HepG2 (cell line): ENCODE measurements around the gene CEP78. TPM values are rescaled to one million over a fixed set of nuclear protein-coding genes. Genes with fewer than 3 reads are reported as not detected.

Experiments
- ARNT2 ChIP-seq: sonication (generic); formaldehyde crosslinking; IDR thresholded peaks from 2 replicates; pipeline ENCODE4 v1.8.0; 2022; ENCODE audit warnings: mild to moderate bottlenecking, low read depth, missing genetic modification reagents, moderate library complexity
- BRD4 ChIP-seq: sonication (generic); formaldehyde crosslinking; IDR thresholded peaks from 2 replicates; pipeline ENCODE4 v1.4.0; 2020; ENCODE audit warnings: missing genetic modification reagents
- DNMT3B ChIP-seq: conservative IDR thresholded peaks from 2 replicates; pipeline ENCODE4 v1.6.1; 2016; ENCODE audit warnings: missing biosample characterization, control low read depth
- HOXD1 ChIP-seq: sonication (generic); formaldehyde crosslinking; IDR thresholded peaks from 2 replicates; pipeline ENCODE4 v1.5.0; 2020; ENCODE audit warnings: missing genetic modification reagents
- NPAS2 ChIP-seq: sonication (generic); formaldehyde crosslinking; IDR thresholded peaks from 2 replicates; pipeline ENCODE4 v1.8.0; 2022; ENCODE audit warnings: mild to moderate bottlenecking, missing genetic modification reagents, borderline replicate concordance
- POLR2AphosphoS5 ChIP-seq: IDR thresholded peaks from 2 replicates; pipeline ENCODE4 v1.6.1; 2012; ENCODE audit warnings: low read depth, low read length
- PRDM10 ChIP-seq: sonication (generic); formaldehyde crosslinking; IDR thresholded peaks from 2 replicates; pipeline ENCODE4 v1.4.0; 2020; ENCODE audit warnings: low read depth, missing genetic modification reagents
- SMAD1 ChIP-seq: sonication (generic); formaldehyde crosslinking; IDR thresholded peaks from 2 replicates; pipeline ENCODE4 v1.4.0; 2020; ENCODE audit warnings: missing genetic modification reagents, low read depth, mild to moderate bottlenecking, borderline replicate concordance
- SNAPC4 ChIP-seq: sonication (generic); formaldehyde crosslinking; IDR thresholded peaks from 2 replicates; pipeline ENCODE4 v1.4.0; 2020; ENCODE audit warnings: mild to moderate bottlenecking, missing genetic modification reagents
- SYNCRIP ChIP-seq: fragments of 200-400 bp; formaldehyde crosslinking; IDR thresholded peaks from 2 replicates; pipeline ENCODE4 v1.6.1; 2018; ENCODE audit warnings: mild to moderate bottlenecking, low read depth, low read length; ENCODE audit not compliant: insufficient read depth
- TEF ChIP-seq: sonication (generic); formaldehyde crosslinking; IDR thresholded peaks from 2 replicates; pipeline ENCODE4 v1.5.0; 2020; ENCODE audit warnings: missing genetic modification reagents
- TRAFD1 ChIP-seq: sonication (generic); formaldehyde crosslinking; IDR thresholded peaks from 2 replicates; pipeline ENCODE4 v1.5.1; 2020; ENCODE audit warnings: missing genetic modification reagents, mild to moderate bottlenecking, borderline replicate concordance
- ZNF205 ChIP-seq: IDR thresholded peaks from 2 replicates; pipeline ENCODE4 v1.6.1; 2018; ENCODE audit warnings: missing biosample characterization, missing genetic modification reagents
- ZNF598 ChIP-seq: sonication (generic); formaldehyde crosslinking; IDR thresholded peaks from 2 replicates; pipeline ENCODE4 v1.5.1; 2020; ENCODE audit warnings: mild to moderate bottlenecking, missing genetic modification reagents, borderline replicate concordance
- ZNF891 ChIP-seq: sonication (generic); formaldehyde crosslinking; IDR thresholded peaks from 2 replicates; pipeline ENCODE4 v1.5.0; 2020; ENCODE audit warnings: mild to moderate bottlenecking, missing genetic modification reagents
- polyA plus RNA-seq, 8 experiments: library from polyadenylated mRNA; depleted of rRNA in 3 of 8; stranded (reverse) in 7 of 8; unstranded in 1 of 8; fragments of >200 nt; fragmentation: Illumina TruSeq in 4 of 8; extraction: Trizol in 4 of 8; gene quantifications; 2 replicates each; pipeline versions ENCODE4 v1.2.1 to v1.2.3, GENCODE V29; 2011 to 2016; ENCODE audit warnings: low read depth in 4 of 8, missing spikeins in 1 of 8, mixed read lengths in 1 of 8; ENCODE audit not compliant: insufficient read depth in 1 of 8
- total RNA-seq, 5 experiments: library from RNA; depleted of rRNA; stranded (reverse); fragments of >200 nt; fragmentation: Illumina TruSeq; extraction: Trizol; gene quantifications; 2 replicates each; pipeline ENCODE4 v1.2.3, GENCODE V29; 2016; ENCODE audit warnings: low read depth in 1 of 5

Gene CEP78
- total and polyA plus RNA-seq, 2 of the 13 experiments (the other 11 are each of a cell fraction or from before 2014, with no cell fraction given): 5.1 to 30.8 TPM

GRCh38 chr9:78235762-78236550, at the start of gene CEP78 (continued):
- TF ChIP-seq SNAPC4 (CRISPR knock-in tag) (0 out of 2 replicates have a peak, but pooled peaks have one; percentile 55), TEF (CRISPR knock-in tag) (peak; percentile 44; the same call in 1 of the 2 replicates), ARNT2 (CRISPR knock-in tag) (peak; percentile 71), PRDM10 (CRISPR knock-in tag) (no peak), SYNCRIP (no peak), TRAFD1 (CRISPR knock-in tag) (no peak), DNMT3B (no peak), HOXD1 (0 out of 2 replicates have a peak, but pooled peaks have one; percentile 17), BRD4 (CRISPR knock-in tag) (peak; percentile 74), NPAS2 (CRISPR knock-in tag) (no peak), ZNF891 (CRISPR knock-in tag) (peak; percentile 72), POLR2AphosphoS5 (peak; percentile 90), ZNF598 (CRISPR knock-in tag) (peak; percentile 30; the same call in 1 of the 2 replicates), ZNF205 (CRISPR knock-in tag) (peak; percentile 61; the same call in 1 of the 2 replicates), SMAD1 (CRISPR knock-in tag) (no peak)
